Ishikawa (cell line): ENCODE data around the gene CCDC154.

Experiments
- CEBPB ChIP-seq: IDR thresholded peaks from 2 replicates; pipeline ENCODE4 v1.6.1; 2012
- EGR1 ChIP-seq: IDR thresholded peaks from 2 replicates; pipeline ENCODE4 v1.6.1; 2012
- EP300 ChIP-seq: IDR thresholded peaks from 2 replicates; pipeline ENCODE4 v1.6.1; 2012; ENCODE audit warnings: borderline replicate concordance
- MAX ChIP-seq: IDR thresholded peaks from 2 replicates; pipeline ENCODE4 v1.6.1; 2012
- NFIC ChIP-seq: IDR thresholded peaks from 2 replicates; pipeline ENCODE4 v1.6.1; 2012
- RAD21 ChIP-seq: IDR thresholded peaks from 2 replicates; pipeline ENCODE4 v1.6.1; 2012; ENCODE audit warnings: low read depth
- REST ChIP-seq: IDR thresholded peaks from 2 replicates; pipeline ENCODE4 v1.6.1; 2012; ENCODE audit warnings: low read depth, mild to moderate bottlenecking
- TAF1 ChIP-seq: IDR thresholded peaks from 2 replicates; pipeline ENCODE4 v1.6.1; 2012; ENCODE audit warnings: low read depth, mild to moderate bottlenecking
- TCF12 ChIP-seq: IDR thresholded peaks from 2 replicates; pipeline ENCODE4 v1.6.1; 2012; ENCODE audit warnings: low read depth
- TEAD4 ChIP-seq: IDR thresholded peaks from 2 replicates; pipeline ENCODE4 v1.6.1; 2012
- YY1 ChIP-seq: IDR thresholded peaks from 2 replicates; pipeline ENCODE4 v1.6.1; 2012; ENCODE audit warnings: low read depth
- ZBTB7A ChIP-seq: IDR thresholded peaks from 2 replicates; pipeline ENCODE4 v1.6.1; 2012; ENCODE audit warnings: low read depth

GRCh38 chr16:1448536-1449116 is 4.3 kb upstream of the CCDC154 start:
- TF ChIP-seq EGR1 (no peak), REST (no peak), RAD21 (no peak), NFIC (no peak), YY1 (no peak), TCF12 (no peak), TEAD4 (no peak), EP300 (no peak), MAX (no peak), CEBPB (no peak), TAF1 (no peak), ZBTB7A (no peak)
